Suprapubic skin (tissue), 3 donors: ENCODE data around the gene TRNP1.

Source experiments
- POLR2A ChIP-seq, 2 donors: fragments of 450-650 bp; IDR thresholded peaks; one replicate each; pipeline ENCODE4 v1.6.1; 2017; ENCODE audit warnings: antibody characterized with exemption in 2 of 2, mild to moderate bottlenecking in 2 of 2, moderate library complexity in 2 of 2
- TF ChIP-seq, protein P1 (sequence below), 2 donors: fragments of 200-600 bp in 1 of 2; fragments of 450-650 bp in 1 of 2; sonication (generic) in 1 of 2; IDR thresholded peaks; one replicate each; pipeline ENCODE4 v1.5.1; 2016 to 2019; ENCODE audit warnings: antibody characterized with exemption in 2 of 2, mild to moderate bottlenecking in 1 of 2, moderate library complexity in 1 of 2

DNA sequence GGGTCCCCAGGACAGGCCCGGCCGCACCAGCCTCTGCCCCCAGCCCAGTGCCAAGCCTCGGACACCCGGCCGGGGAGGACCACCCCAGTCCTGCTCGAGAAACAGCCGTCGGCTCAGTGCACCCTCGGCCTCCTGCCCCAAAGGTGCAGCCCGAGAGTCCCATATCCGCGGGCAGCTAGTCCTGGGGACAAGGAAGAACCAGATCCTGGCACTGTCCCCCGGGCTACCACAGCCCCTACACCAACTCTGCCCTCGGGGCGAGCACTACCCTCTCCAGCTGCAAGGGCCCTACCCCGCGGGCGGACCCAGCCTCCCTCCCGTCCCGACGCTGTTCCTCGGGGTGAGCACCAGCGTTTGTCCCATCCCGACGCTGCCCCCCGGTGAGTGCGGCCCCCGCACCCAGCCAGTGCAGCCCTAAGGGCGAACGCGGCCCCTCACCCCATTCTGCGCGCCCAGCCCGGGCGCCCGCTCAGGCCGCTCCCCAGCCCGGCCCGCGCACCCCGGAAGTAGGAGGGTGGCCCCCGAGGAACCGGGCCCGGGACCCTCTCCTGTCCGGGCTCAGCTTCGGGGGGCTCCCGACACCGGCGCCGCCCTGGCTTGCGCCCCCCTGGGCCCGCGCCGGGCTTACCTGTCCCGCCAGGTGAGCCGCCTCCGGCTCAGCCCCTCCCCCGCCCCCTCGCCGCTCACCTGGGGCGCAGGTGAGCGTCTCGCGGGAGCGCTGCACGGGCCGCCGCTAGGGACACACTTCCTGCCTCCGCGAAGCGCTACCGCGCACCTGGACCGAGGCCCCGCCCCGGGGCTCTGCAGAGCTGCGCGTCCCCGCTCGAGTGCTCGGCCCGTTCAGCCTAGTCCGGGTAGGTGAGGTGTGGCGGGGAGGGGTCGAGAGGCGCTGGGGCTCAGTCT lies 33.5 kb upstream of the TRNP1 start, which contains the start of gene KDF1:
- TF ChIP-seq, protein P1, sequence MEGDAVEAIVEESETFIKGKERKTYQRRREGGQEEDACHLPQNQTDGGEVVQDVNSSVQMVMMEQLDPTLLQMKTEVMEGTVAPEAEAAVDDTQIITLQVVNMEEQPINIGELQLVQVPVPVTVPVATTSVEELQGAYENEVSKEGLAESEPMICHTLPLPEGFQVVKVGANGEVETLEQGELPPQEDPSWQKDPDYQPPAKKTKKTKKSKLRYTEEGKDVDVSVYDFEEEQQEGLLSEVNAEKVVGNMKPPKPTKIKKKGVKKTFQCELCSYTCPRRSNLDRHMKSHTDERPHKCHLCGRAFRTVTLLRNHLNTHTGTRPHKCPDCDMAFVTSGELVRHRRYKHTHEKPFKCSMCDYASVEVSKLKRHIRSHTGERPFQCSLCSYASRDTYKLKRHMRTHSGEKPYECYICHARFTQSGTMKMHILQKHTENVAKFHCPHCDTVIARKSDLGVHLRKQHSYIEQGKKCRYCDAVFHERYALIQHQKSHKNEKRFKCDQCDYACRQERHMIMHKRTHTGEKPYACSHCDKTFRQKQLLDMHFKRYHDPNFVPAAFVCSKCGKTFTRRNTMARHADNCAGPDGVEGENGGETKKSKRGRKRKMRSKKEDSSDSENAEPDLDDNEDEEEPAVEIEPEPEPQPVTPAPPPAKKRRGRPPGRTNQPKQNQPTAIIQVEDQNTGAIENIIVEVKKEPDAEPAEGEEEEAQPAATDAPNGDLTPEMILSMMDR (IDR thresholded peaks at IDR 0.05): peak in 1 of 2 donors; percentile 13
- no peak for TF ChIP-seq POLR2A (IDR thresholded peaks at IDR 0.05)
